HepG2 (cell line): ENCODE data around the gene VMO1. TPM values are rescaled to one million over a fixed set of nuclear protein-coding genes. Genes with fewer than 3 reads are reported as not detected.

Source experiments
- ATF7 ChIP-seq, 2 experiments: fragments of 450-650 bp in 1 of 2; sonication (generic) in 1 of 2; formaldehyde crosslinking in 1 of 2; IDR thresholded peaks; 2 replicates each; pipeline versions ENCODE4 v1.4.0 to v1.6.1; 2016 to 2020; ENCODE audit warnings: antibody characterized with exemption in 1 of 2, mild to moderate bottlenecking in 1 of 2, missing genetic modification reagents in 1 of 2
- BHLHE40 ChIP-seq: IDR thresholded peaks from 2 replicates; pipeline ENCODE4 v1.6.1; 2011; ENCODE audit warnings: low read length, improper control_type of control experiment
- BRD4 ChIP-seq: sonication (generic); formaldehyde crosslinking; IDR thresholded peaks from 2 replicates; pipeline ENCODE4 v1.4.0; 2020; ENCODE audit warnings: missing genetic modification reagents
- ERF ChIP-seq: IDR thresholded peaks from 2 replicates; pipeline ENCODE4 v1.6.1; 2018; ENCODE audit warnings: missing biosample characterization, missing genetic modification reagents
- FOXJ3 ChIP-seq: sonication (generic); formaldehyde crosslinking; IDR thresholded peaks from 2 replicates; pipeline ENCODE4 v1.4.0; 2020; ENCODE audit warnings: missing genetic modification reagents, mild to moderate bottlenecking, borderline replicate concordance
- GATA4 ChIP-seq: sonication (generic); IDR thresholded peaks from 2 replicates; pipeline ENCODE4 v1.6.1; 2016; ENCODE audit warnings: antibody characterized with exemption, low read depth, borderline replicate concordance
- IRF2 ChIP-seq: IDR thresholded peaks from 2 replicates; pipeline ENCODE4 v1.6.1; 2018; ENCODE audit warnings: missing genetic modification reagents, missing compliant biosample characterization
- ISL2 ChIP-seq: sonication (generic); formaldehyde crosslinking; IDR thresholded peaks from 2 replicates; pipeline ENCODE4 v1.5.0; 2020; ENCODE audit warnings: missing genetic modification reagents
- KAT7 ChIP-seq: IDR thresholded peaks from 2 replicates; pipeline ENCODE4 v1.6.1; 2018; ENCODE audit warnings: borderline replicate concordance, missing compliant biosample characterization
- NR2F6 ChIP-seq, 2 experiments: IDR thresholded peaks; 2 replicates each; pipeline ENCODE4 v1.6.1; 2016; ENCODE audit warnings: antibody characterized with exemption in 1 of 2, mild to moderate bottlenecking in 1 of 2
- RBAK ChIP-seq: sonication (generic); formaldehyde crosslinking; IDR thresholded peaks from 2 replicates; pipeline ENCODE4 v1.5.1; 2020; ENCODE audit warnings: mild to moderate bottlenecking, missing genetic modification reagents
- SATB2 ChIP-seq: sonication (generic); formaldehyde crosslinking; IDR thresholded peaks from 2 replicates; pipeline ENCODE4 v1.5.0; 2020; ENCODE audit warnings: missing genetic modification reagents
- ZFY ChIP-seq: sonication (generic); formaldehyde crosslinking; IDR thresholded peaks from 2 replicates; pipeline ENCODE4 v1.4.0; 2020; ENCODE audit warnings: missing genetic modification reagents
- ZNF441 ChIP-seq: sonication (generic); formaldehyde crosslinking; IDR thresholded peaks from 2 replicates; pipeline ENCODE4 v1.7.0; 2021; ENCODE audit warnings: missing genetic modification reagents, borderline replicate concordance
- polyA plus RNA-seq, 8 experiments: library from polyadenylated mRNA; depleted of rRNA in 3 of 8; stranded (reverse) in 7 of 8; unstranded in 1 of 8; fragments of >200 nt; fragmentation: Illumina TruSeq in 4 of 8; extraction: Trizol in 4 of 8; gene quantifications; 2 replicates each; pipeline versions ENCODE4 v1.2.1 to v1.2.3, GENCODE V29; 2011 to 2016; ENCODE audit warnings: low read depth in 4 of 8, missing spikeins in 1 of 8, mixed read lengths in 1 of 8; ENCODE audit not compliant: insufficient read depth in 1 of 8
- total RNA-seq, 5 experiments: library from RNA; depleted of rRNA; stranded (reverse); fragments of >200 nt; fragmentation: Illumina TruSeq; extraction: Trizol; gene quantifications; 2 replicates each; pipeline ENCODE4 v1.2.3, GENCODE V29; 2016; ENCODE audit warnings: low read depth in 1 of 5
- TF ChIP-seq, protein P1 (sequence below): IDR thresholded peaks from 2 replicates; pipeline ENCODE4 v1.6.1; 2012; ENCODE audit warnings: inconsistent platforms
- TF ChIP-seq, protein P2 (sequence below): sonication (generic); formaldehyde crosslinking; IDR thresholded peaks from 2 replicates; pipeline ENCODE4 v1.5.1; 2020; ENCODE audit warnings: mild to moderate bottlenecking, missing genetic modification reagents, moderate library complexity
- TF ChIP-seq, protein P3 (sequence below), 2 experiments: sonication (generic) in 1 of 2; formaldehyde crosslinking in 1 of 2; IDR thresholded peaks; 2 replicates each; pipeline versions ENCODE4 v1.4.0 to v1.6.1; 2016 to 2020; ENCODE audit warnings: borderline replicate concordance in 1 of 2, low read depth in 1 of 2, mild to moderate bottlenecking in 1 of 2, missing genetic modification reagents in 1 of 2
- TF ChIP-seq, protein P4 (sequence below): sonication (generic); formaldehyde crosslinking; IDR thresholded peaks from 2 replicates; pipeline ENCODE4 v1.4.0; 2020; ENCODE audit warnings: missing genetic modification reagents
- TF ChIP-seq, protein P5 (sequence below): sonication (generic); IDR thresholded peaks from 2 replicates; pipeline ENCODE4 v1.6.1; 2016; ENCODE audit warnings: low read depth, borderline replicate concordance

Gene VMO1
- total and polyA plus RNA-seq, 2 of the 13 experiments (the other 11 are each of a cell fraction or from before 2014, with no cell fraction given): not detected

DNA sequence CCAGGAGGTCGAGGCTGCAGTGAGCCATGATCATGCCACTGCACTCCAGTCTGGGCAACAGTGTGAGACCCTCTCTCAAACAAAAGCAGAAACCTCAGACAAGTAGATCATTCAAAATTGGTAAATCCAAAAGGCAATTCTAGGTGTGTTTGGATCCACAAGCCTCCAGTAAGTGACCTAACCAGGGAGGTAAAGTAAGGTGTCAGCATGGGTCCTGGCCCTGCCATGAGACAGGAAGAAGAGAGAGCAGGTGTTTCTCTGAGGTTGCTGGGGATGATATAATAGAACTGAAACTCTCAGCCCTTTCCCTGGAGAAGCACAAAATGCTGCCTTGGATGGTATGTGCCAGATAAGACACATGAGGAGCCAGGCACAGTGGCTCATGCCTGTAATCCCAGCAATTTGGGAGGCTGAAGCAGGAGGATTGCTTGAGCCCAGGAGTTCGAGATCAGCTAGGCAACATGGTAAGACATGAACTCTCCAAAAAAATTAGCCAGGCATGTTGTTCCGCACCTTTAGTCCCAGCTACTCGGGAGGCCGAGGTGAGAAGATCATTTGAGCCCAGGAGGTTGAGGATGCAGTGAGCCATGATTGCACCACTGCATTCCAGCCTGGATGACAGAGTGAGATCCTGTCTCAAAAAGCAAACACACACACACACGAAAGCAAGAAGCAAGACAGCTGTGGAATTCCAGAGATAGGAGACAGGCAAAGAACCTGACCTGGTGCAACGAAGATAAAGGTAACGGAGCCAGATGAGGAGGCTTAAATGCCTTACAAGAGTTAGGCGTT is 8.0 kb downstream of the VMO1 start (continued):
- TF ChIP-seq ZNF441 (CRISPR knock-in tag) (peak; percentile 30; the same call in 1 of the 2 replicates), GATA4 (no peak), RBAK (CRISPR knock-in tag) (no peak), SATB2 (CRISPR knock-in tag) (0 out of 2 replicates have a peak, but pooled peaks have one; percentile 51), FOXJ3 (peak; percentile 68), IRF2 (CRISPR knock-in tag) (peak; percentile 79; the same call in 1 of the 2 replicates), BHLHE40 (no peak; the same call in 1 of the 2 replicates), NR2F6 (IDR thresholded peaks at IDR 0.05) (peak; percentile 70), NR2F6 (CRISPR knock-in tag; IDR thresholded peaks at IDR 0.05) (peak; percentile 88), ERF (CRISPR knock-in tag) (peak; percentile 72; the same call in 1 of the 2 replicates), ZFY (peak; percentile 49), BRD4 (CRISPR knock-in tag) (peak; percentile 80), KAT7 (CRISPR knock-in tag) (peak; percentile 69; the same call in 1 of the 2 replicates), ISL2 (peak; percentile 69; the same call in 1 of the 2 replicates), ATF7 (IDR thresholded peaks at IDR 0.05) (no peak), ATF7 (CRISPR knock-in tag; IDR thresholded peaks at IDR 0.05) (no peak)
- TF ChIP-seq, protein P1, sequence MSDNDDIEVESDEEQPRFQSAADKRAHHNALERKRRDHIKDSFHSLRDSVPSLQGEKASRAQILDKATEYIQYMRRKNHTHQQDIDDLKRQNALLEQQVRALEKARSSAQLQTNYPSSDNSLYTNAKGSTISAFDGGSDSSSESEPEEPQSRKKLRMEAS: peak; percentile 39; the same call in 1 of the 2 replicates
- TF ChIP-seq, protein P2, sequence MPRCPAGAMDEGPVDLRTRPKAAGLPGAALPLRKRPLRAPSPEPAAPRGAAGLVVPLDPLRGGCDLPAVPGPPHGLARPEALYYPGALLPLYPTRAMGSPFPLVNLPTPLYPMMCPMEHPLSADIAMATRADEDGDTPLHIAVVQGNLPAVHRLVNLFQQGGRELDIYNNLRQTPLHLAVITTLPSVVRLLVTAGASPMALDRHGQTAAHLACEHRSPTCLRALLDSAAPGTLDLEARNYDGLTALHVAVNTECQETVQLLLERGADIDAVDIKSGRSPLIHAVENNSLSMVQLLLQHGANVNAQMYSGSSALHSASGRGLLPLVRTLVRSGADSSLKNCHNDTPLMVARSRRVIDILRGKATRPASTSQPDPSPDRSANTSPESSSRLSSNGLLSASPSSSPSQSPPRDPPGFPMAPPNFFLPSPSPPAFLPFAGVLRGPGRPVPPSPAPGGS (CRISPR knock-in tag): peak; percentile 32; the same call in 1 of the 2 replicates
- TF ChIP-seq, protein P3, sequence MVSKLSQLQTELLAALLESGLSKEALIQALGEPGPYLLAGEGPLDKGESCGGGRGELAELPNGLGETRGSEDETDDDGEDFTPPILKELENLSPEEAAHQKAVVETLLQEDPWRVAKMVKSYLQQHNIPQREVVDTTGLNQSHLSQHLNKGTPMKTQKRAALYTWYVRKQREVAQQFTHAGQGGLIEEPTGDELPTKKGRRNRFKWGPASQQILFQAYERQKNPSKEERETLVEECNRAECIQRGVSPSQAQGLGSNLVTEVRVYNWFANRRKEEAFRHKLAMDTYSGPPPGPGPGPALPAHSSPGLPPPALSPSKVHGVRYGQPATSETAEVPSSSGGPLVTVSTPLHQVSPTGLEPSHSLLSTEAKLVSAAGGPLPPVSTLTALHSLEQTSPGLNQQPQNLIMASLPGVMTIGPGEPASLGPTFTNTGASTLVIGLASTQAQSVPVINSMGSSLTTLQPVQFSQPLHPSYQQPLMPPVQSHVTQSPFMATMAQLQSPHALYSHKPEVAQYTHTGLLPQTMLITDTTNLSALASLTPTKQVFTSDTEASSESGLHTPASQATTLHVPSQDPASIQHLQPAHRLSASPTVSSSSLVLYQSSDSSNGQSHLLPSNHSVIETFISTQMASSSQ (IDR thresholded peaks at IDR 0.05; ENCODE audit: low read depth): 0 out of 2 replicates have a peak, but pooled peaks have one; percentile 44
- TF ChIP-seq, protein P3 (CRISPR knock-in tag; IDR thresholded peaks at IDR 0.05; ENCODE audit: borderline replicate concordance): peak; percentile 62; the same call in 1 of the 2 replicates
- TF ChIP-seq, protein P4, sequence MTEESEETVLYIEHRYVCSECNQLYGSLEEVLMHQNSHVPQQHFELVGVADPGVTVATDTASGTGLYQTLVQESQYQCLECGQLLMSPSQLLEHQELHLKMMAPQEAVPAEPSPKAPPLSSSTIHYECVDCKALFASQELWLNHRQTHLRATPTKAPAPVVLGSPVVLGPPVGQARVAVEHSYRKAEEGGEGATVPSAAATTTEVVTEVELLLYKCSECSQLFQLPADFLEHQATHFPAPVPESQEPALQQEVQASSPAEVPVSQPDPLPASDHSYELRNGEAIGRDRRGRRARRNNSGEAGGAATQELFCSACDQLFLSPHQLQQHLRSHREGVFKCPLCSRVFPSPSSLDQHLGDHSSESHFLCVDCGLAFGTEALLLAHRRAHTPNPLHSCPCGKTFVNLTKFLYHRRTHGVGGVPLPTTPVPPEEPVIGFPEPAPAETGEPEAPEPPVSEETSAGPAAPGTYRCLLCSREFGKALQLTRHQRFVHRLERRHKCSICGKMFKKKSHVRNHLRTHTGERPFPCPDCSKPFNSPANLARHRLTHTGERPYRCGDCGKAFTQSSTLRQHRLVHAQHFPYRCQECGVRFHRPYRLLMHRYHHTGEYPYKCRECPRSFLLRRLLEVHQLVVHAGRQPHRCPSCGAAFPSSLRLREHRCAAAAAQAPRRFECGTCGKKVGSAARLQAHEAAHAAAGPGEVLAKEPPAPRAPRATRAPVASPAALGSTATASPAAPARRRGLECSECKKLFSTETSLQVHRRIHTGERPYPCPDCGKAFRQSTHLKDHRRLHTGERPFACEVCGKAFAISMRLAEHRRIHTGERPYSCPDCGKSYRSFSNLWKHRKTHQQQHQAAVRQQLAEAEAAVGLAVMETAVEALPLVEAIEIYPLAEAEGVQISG (CRISPR knock-in tag): peak; percentile 69
- TF ChIP-seq, protein P5, sequence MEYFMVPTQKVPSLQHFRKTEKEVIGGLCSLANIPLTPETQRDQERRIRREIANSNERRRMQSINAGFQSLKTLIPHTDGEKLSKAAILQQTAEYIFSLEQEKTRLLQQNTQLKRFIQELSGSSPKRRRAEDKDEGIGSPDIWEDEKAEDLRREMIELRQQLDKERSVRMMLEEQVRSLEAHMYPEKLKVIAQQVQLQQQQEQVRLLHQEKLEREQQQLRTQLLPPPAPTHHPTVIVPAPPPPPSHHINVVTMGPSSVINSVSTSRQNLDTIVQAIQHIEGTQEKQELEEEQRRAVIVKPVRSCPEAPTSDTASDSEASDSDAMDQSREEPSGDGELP: peak; percentile 91
